GM19397 (cell line): ENCODE results near the gene ALG14.
"Not testable (repeated sequence)": the region's sequence is repeated elsewhere in the genome, so short reads cannot be mapped to it uniquely, and the experiment has no call there.

Source experiments
- ATAC-seq: cut with Tn5 transposase; IDR thresholded peaks from one replicate; pipeline ENCODE4 v1.9.1; 2021; ENCODE audit warnings: mild to moderate bottlenecking, moderate library complexity; ENCODE audit not compliant: unreplicated experiment

ALG14 gene

DNA sequence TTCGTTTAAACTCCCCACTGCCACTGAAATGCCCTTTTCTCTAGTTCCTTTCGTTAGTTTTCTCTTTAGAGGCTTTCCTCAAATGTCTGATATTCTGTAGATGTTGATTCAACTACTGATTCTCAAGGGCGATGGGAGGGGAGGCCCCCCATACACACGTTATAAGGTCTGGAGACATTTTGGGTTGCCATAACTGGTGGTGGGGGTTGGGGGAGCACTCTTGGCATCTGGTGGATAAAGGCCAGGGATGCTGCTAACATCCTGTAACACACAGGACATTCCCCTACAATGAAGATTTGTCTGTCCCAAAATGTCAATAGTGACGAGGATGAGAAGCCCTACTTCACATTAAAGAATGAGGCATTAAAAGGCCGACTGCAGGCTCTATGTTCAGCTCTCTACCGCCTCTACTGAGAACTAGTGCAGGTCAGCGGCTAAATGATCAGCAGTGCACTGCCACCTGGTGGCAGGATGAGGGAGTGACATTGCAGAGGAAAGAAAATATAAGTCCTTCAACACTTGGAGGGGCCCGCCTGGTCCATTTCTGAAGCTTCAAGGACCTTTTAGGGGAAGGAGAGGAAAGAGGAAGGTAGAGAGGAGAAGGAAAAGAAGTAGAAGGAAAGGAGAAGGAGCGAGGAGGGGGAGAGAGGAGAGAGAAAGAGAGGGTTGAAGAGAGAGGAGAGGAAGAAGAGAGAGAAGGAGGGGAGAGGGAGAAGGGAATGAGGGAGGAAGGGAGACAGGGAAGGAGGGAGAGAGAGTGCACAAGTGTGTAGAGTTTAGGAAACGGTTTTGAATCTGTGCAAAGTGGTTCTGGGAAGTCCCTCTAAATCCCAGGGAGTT is 29.4 kb downstream of the ALG14 start:
- peak; percentile 98 for ATAC-seq

DNA sequence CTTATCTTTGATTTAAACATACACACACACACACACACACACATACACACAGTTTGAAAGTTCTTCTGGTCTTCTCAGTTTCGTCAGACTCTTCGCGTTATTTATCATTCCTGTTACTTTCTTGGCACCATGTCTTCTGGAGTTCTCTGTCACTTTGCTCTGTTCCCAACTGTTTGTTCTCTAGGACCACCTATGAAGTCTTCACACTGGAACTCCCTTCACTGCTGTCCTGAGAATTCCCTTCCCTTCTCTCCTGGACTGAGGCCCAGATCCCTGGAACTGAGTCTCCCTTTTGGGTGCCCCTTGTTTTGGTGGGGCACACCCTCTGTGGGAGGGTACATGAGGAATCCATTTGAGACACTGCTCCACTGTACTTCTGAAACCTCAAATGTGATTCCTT is 30.5 kb downstream of the ALG14 start:
- ATAC-seq = no peak

DNA sequence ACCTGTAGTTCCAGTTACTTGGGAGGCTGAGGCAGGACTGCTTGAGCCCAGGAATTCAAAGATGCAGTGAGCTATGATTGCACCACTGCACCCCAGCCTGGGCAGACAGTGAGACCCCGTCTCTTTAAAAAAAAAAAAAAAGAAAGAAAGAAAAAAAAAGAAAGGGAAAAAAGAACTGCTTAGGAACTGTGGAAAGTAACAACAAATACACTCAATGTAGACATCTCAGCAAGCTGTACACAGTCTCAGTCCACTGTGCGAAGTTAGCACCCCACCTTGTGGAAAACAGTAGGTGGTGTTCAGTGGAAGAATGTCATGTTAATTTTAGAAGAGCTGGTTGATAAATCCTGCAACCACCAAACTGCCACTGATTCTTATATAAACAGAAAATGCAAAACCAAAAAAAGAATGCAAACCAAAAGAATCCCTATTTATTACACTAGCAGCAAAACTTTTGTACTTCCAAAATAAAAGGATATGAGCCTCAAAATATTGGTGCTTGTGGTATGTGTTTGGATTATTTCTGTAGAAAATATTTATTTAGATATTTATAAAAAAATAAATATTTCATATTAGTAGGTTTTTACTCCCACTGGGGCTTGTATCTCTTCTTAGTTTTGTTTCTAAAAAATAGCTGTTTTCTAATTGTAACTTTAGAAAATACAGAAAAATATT is 31.1 kb downstream of the ALG14 start:
- ATAC-seq = no peak

DNA sequence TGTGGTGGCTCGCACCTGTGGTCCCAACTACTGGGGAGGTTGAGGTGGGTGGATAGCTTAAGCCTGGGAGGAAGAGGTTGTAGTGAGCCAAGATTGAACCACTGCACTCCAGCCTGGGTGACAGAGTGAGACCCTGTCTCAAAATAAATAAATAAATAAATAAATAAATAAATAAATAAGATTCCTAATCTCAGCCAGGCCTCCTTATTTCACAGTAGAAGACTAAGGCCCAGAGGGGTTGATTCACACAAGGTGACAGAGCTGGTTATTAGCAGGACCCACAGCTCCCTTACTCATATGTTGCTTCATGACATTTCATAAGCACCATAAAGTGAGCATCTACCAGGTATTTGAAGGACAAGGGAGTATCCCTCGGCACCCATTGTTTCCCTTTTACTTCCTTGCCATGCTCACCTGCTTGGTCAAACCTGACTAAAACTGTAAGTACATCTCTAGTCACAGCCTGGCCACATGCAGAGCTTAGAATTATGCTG is 32.7 kb downstream of the ALG14 start:
- no peak for ATAC-seq

DNA sequence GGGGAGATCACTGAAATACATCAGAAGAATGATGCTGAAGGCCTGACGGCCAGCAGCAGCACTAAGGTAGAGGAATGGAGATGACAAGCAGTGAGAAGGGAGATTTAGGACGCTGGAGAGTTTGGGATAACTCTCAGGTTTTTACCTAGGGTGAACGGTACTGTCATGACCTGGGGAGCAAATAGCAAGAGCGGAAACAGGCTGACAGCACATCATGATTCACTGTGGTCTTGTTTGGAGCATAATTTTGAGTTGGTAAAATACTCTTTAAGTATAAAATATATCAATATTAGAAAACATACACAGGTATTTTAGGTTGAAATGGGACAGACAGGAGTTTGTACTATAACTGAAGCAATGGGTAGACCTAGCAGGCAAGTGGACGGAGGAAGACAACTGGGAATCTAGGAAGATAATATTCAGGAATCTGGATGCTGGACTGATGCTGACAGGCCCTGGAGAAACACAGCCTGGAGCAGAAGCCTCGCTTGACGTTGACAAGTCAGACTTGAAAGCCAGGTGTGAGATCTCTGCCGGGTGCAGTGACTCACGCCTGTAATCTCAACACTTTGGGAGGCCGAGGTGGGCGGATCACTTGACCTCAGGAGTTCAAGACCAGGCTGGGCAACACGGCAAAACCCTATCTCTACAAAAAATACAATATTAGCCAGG is 33.3 kb downstream of the ALG14 start:
- ATAC-seq = no peak

DNA sequence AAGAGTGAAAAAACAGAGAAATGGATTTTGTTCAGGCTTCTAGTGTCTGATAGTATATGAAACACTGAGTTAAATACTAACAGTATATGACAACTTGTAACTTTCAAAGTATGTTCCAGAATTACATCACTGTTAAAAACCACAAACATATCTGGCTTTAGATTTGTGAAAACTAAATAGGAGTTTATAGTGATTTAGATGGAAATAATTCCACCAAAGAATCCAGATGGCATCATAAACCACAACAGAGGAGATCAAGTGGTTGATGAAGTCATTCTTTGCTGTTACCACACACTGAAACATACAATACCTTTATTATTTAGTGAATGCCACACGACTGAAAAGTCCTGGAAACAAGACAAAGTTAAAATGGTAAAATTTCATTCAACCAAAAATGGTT is 37.2 kb downstream of the ALG14 start:
- no peak for ATAC-seq

DNA sequence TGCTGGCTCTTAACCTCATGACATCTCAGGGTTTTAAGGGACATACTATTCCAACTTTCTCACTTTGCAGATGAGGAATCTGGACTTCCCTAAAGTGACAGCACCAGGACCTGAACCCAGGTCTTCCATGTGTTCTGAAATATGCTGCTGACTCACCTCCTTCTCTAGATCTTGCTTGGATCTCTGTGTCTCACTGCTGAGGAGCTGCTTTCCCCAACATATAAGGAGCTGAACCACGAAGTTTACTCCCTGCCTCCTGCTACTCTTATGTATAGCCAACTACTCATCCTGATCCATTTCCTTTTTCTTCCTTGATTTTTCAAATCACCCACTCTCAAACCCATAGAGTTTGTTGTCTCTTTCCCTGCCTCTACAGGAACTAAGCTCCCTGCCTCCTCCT is 38.2 kb downstream of the ALG14 start:
- no peak for ATAC-seq

DNA sequence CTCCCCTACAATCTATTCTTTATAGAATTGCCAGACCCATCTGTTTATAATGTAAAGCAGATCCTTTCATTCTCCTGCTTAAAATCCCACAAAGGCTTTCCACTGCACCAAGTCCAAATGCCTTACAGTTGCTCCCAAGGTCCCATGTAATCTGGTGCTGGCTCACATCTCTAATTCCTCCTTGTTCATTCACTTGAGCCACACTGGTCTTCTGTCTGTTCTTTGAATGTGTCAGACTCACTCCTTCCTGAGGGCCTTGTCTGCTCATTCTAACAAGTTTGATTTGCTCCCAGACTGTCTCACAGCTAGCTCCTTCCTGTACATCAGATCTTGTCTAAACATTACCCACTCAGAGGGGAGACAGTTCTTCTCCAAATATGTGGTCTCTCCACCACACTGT is 38.9 kb downstream of the ALG14 start:
- ATAC-seq = no peak

DNA sequence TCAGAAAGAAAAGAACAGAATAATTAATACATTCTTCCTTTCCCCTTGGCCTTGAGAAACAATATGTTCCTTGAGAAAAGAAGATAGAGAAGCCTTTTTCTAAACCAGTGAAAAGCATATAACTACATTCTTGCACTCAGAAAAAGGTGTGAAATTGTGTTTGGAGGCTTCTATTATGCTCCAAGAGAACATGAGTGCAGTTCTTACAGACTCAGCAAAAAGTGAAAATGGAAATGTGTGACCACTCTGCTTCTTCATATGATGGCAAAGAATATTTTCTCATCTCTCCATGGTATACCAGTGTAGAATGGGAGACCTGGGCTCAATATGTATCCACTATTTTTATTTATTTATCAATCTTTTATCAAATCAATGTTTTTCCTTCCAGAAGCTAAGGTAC is 43.2 kb downstream of the ALG14 start:
- ATAC-seq = no peak

DNA sequence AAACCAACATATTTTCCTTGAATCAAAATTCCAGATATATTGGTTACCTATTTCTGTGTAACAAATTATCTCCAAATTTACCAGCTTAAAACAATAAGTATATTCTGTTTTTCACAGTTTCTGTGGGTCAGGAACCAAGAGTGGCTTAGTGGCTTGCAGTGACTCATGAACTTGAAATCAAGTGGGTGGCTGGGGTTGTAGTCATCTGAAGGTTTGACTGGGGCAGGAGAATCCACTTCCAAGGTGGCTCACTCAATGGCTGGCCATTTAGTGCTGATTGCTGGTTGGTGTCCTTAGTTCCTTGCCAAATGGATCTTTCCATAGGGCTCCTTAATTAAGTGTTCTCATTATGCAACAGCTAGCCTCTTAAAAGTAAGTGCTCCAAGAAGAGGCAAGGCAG is 43.8 kb downstream of the ALG14 start:
- ATAC-seq = no peak

DNA sequence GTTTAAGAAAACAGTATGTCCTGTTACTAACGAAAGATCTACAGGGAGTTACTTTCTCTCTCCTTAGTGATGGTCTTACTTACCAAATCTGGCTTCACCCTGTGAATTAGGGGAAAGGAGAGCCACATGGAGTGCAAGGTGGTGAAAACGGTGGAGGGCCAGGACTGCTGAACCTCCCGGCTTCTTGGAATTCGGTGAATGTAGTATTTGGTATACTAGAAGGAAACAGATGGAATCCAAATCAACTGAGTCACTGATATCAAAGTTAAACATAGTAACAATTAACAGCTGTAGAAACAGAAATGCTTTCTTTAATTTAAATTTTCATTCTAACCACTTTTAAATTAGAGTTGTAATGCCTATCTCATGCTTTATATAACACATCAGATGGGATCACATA is 45.7 kb downstream of the ALG14 start:
- no peak for ATAC-seq

DNA sequence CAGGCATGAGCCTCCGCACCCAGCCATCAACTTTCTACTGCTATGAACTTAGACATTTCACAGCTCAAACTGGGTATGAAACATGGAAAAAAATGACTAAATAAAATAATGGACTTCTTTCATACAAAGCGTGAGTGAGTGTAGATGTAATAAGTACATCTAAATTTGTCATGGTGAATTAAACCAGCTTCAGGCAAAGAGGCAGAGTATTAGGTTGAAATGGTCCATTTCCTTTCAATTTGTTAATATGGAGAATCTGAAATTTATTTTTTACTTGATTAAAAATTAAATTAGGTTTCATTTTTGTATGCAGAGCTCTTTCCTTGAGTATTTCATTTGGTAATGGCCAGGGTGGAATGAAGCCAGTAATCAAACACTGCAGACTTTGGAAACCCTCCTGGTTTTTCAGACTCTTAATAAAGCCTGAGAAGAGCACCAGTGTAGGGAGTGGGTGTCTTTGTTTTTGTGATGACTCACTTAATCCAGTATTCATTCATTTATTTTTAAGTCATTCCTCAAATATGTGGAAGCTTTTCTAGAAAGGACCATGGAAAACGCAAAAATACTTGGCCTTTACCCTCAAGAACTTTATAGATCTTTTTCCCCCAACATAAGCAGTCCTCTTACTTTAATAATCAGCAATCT is 49.2 kb downstream of the ALG14 start:
- ATAC-seq = no peak

DNA sequence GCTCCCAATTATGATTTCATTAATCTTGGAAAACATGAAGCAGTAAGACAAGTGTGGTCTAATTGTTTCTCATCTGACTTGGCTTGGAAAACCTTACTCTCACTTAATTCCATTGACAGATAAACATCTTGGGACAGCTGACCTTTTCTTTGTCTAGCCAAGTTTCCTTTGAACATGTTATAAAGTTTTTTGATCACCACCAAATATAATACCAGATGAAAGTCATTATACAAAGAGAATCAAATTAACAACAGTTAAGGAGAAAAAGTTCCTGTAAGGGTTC is 50.2 kb downstream of the ALG14 start:
- no peak for ATAC-seq

DNA sequence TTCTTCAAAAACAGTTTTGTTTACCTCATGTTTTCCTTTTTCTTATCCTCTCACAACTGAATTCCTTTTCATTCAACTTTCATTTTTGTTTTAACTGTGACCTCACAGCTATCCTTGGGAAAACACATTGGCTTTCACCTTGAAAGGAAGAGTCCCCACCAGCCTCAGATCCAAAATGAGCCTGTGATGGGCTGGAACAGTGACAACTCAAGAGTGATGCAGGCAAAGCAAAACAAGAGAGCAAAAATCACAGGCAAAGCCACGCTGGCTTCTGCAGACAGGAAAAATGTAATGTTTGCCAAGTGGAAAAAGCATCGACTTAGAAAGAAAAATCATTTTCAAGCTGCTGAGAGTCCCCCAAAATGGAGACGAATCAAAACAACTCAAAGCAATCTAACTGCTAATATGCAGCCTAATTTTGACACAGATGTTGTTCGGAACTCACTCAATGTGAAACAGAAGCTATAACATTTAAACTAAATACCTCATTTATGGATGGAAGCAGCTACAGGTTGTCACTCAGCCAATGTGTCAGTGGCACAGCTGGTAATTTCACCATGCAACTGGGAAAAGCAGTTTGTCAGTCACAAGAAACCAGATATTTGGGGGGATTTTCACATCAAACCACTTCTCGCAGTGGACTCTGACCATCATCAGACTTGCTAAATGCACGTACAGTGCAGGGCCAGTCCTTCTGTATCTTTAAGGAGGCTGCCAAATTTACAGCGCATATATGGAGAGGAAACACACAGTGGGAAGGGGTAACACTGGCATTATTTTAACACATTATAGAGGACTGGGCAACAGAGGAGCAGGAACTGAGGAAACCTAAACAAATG is 50.7 kb downstream of the ALG14 start:
- ATAC-seq = no peak

DNA sequence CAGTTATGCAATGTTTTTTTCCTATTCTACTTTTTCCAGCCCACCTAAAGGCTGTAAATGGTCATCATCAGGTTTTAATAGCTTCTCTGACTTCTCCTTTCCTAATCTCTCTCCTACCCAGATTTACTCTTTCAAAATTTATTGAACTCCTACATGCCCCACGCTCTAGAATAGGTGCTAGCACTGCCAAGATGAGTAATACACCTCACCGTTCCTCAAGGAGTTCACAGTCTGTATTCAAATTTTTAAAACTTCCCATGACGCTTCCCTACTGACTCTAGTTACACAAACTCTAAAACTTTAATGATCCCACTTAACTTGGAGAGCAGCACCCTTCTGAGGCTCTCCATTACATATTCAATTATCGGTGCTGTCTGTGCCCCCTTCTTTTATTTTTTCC is 51.6 kb downstream of the ALG14 start:
- no peak for ATAC-seq

DNA sequence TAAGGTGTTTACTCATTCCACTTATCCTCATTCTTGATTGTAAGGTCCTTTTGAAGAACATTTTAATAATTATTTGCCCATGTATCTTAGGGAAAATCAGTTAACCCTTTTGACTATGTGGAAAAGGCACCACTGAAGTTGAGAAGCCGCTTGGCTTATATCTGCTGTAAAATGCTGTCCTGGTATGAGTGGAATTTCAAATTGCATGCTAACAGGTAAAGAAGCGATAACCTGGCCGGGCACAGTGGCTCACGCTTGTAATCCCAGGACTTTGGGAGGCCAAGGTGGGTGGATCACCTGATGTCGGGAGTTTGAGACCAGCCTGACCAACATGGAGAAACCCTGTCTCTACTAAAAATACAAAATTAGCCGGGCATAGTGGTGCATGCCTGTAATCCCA is 53.3 kb downstream of the ALG14 start:
- not testable (repeated sequence) for ATAC-seq

DNA sequence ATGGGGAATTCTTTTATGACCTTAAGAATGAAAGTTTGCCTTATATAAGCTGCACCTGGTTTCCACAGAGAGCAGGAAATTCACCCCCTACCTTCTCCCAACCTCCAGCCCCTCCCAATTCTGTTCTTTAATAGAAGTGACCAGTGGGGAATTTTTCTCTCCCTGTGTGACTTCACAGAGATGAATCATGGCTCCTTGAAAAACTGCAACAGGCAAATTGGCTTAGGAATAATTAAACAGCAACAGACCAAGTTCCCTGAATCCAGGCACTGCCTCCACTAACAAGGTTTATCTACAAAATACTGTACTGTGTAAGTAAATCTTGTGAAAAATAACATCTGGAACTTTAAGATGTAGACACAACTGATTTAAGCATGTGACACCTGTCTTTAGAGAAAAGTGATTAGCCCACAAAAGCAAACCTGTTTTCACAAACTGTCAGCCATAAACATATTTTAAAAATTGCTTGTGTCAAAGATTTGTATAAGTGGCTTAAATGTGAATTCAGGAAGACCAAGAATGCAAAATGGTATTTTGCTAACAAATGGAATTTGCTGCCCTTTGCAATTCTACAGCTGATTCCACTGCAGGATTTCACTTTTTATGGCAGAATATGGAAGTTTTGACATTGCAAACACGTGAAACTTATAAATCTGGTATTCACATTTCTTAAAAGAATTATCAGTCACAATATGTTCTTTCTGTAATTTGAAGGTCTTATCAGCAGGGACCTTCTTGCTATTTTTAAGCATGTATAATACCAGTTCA is 54.0 kb downstream of the ALG14 start:
- no peak for ATAC-seq

DNA sequence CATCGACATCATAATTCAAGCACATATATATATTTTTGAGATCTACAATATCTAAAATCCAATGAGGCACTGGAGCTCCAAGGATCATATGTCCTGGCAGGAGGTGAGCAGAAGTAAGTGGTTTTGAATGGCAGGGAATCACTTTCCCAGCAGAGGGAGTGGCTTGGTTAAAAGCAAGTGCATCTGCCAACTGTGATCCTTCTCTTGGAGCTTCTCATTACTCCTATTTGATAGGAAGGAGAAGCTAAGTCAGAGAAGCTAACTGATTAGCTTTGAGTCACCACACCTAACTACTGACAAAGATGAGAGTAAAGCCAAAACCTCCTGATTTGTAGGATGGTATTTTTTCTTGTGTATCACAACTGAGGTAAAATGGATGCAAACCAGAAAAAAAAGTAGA is 55.0 kb downstream of the ALG14 start:
- ATAC-seq = no peak

DNA sequence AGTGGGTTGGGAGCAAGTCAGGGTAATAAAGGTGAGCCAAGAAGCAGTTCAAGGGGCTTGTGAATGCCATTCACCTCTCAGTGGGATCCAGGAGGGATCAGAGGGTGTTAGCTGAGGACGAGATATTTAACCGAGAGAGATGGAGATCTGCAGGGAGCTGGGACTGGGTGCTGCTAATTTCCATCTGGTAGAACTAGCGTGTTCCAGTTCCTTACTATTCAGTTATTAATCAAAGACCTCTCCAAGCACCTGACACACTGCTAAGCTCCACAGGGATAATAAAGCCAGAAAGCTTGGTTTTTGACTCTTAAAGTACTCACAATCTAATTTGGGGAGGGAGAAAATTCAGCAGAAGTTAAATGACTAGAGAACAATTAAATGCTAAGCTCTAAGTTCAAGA is 57.7 kb downstream of the ALG14 start:
- ATAC-seq = no peak
